ENCODE measurements around the gene HDAC2.
A peak's percentile ranks its signal among the peaks of the same experiment; 100 is the strongest.

HDAC2 gene

DNA sequence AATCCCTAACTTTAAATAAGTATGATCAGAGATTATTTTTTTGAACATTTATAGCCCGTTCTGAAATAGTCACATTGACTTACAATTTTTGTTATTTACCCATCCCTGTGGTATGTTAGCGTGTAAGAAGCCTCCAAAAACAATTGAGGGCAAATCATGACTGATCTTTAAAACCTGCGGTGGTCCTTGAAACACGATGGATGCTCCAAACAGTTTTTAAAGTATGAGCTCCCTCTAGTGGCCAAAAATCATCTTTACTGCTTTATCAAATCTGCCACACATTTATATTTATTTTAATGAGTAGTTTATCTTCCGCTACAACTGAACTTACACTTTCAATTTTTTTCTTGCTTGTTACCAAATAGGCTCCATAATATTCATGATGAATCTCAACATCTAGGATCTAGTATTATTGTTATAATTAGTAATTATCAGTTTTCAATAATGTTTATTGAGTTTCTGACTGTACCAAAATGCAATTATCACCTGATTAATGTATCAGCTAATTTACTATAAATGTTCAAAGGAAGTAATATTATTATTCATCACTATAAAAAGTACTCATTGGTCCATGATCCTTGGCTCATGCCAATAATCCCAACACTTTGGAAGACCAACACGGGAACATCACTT, 61.6 kb downstream of the HDAC2 start:
- DNase-seq = peak; percentile 53 to 80 (median 72)

DNA sequence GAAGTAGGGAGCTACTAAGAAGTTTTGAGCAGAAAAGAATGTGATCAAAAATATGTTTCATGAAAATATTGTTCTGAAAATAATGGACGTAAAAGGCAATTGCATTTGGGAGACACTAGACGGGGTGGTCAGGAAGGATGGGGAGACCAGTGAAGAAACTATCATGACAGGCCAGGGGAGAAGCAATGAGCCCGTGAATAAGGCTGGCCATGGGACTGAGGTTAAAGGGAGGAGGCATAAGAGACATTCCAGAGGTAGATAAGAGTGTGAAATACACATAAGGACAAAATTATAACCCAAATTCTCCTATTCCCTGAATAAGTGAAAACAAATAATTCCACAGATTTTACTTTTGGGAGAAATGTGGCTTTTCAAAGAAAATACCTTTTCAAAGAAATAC, 62.1 kb downstream of the HDAC2 start:
- DNase-seq = no peak

DNA sequence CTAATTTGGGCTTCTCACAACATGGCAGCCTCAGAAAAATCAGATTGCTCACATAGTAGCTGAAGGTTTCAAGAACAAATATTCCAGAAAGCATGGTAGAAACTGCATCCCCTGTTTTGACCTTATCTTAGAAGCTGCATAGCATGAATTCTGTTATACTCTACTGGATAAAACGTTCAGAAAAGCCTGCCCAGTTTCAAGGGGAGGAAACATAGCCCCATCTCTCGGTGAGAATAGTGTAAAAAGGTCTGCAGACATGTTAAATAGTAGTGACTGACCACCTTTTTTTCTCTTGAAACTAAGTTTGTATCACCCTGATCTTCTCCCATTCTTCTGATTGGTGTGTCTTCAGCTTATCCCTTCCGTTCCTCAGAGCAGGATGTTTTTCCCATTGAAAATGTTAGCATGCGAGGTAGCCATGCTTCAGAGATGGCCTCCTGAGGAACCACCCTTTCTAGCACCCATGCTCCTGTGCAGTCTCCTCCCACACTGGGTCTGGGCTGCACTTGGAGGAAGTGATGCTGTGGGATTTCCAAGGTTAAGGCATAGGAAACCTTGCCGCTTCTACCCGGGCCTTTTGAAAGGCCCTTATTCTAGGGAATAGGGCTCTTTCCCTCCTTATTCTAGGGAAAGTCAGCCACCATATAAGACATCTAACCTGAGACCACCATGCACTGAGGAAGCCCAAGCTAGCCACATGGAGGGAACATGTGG, 63.7 kb downstream of the HDAC2 start:
- peak in 2 of 4 experiments; percentile 6 to 14 for DNase-seq

GRCh38 chr6:113903666-113904330, 67.2 kb downstream of the HDAC2 start:
- DNase-seq = no peak

GRCh38 chr6:113901482-113901881, 69.5 kb downstream of the HDAC2 start:
- DNase-seq = no peak

DNA sequence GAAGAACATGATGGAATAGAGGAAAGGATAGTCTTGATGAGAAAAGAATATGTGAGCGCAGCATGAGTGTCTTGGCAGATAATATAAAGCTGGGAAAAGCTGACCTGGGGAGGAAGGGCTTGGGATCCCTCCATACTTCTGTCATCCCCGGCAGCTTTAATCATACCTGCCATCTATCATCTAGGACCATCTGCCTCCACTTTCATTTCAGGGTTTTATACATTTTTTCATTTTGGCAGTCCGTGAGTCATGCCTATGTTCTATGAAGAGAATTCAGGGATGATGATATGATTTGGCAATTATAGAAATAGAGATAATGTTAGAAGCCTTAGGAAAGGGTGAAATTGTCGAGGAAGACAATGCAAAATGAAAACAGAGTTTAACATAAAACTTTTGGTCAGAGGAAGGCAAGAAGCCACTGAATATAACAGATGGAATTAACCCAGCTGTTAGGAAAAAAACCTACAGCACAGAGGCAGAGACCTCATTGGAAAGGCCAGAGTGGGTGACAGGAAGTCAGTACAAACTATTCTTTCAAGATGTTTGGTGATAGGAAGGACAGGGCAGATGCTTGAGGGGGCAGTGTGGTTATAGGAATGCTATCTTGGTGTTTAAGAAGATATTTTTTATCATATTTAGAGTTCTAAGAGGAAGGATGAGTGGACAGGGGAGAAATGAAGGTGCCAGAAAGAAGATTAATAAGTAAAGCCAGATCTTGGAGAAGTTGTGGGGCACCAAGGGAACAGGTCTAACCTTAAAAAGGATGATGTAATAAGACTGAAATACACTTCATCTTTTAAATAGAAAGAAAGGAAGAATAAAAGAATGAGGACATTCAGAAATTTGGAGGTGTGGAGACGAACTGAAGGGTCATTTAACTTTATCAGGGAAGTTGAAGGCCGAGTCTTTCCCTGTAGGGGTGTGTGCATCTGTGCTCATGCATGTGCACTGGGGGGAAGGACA, 76.0 kb downstream of the HDAC2 start:
- no peak for DNase-seq

DNA sequence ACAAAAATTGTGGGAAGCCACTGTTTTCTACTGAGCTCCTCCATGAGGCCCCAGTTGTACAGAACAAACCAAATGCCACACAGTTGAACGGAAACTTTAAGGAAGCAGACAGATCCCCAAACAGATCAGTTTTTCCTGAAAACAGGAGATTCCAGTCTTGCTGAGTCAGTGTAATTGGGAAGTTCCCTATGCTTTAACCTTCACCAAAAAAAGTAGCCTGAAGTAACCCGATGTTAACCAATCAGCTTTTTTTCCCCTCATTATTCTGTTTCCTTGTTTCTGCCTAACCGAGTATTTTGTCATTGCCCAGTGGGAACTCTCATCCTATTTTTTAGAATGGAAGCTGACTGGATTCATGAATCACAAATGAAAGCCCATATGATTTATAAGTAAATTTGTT, 77.1 kb downstream of the HDAC2 start:
- DNase-seq = peak in 1 of 4 experiments; percentile 6

- DNase-seq = peak in 2 of 4 experiments; percentile 8 to 21
Observed at GRCh38 chr6:113893451-113893850, 77.5 kb downstream of the HDAC2 start.

- DNase-seq = no peak
Observed at GRCh38 chr6:113888956-113889630, 81.9 kb downstream of the HDAC2 start.

DNA sequence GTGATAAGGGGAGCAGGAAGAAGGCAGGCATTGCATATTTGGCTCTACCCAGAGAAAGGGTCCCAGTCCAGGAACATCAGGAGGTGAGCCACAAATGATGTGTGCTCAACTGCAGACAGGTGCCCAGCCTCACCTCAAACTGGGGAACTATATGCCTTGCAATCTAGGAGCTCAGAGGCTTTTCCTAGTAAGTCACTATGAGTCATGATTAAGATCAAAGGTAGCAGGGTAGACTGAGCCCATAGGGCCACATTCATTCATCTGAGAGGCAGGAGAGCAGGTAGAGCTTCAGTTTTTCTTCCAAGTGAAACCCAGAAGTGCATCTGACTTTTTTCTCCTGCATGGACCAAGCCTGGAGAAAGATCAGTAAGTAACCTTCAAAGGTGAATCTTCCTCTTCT, 82.5 kb downstream of the HDAC2 start:
- DNase-seq = no peak

- DNase-seq = no peak
Observed at GRCh38 chr6:113886512-113886911, 84.4 kb downstream of the HDAC2 start.

DNA sequence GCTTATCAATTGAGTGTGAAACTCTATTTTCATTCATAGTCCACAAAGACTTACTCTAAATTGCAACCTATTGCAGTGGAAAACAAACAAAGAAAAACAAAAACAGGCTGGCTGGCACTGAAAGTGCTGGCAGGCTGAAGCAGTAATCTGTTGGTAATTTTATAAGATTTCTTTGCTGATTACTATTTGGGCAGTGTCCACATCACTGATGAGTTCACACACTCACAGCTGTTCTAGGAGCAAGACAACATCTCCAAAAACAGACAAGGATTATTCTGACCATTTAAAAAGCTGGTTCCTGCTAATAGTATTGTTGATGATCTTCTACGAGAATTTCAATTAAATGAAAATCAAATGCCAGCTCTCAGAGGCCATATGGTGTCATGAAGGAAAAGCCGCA, 86.9 kb downstream of the HDAC2 start:
- DNase-seq = no peak

Data from suppressor macrophage (primary cell).